Upper lobe of right lung (tissue), 1 donor: ENCODE measurements around the gene JARID2. TPM values are rescaled to one million over a fixed set of nuclear protein-coding genes. Genes with fewer than 3 reads are reported as not detected.

Experiments
- ATAC-seq: fragments of 200-7000 bp; cut with Tn5 transposase; one replicate; pipeline ENCODE4 v1.9.1; 2020; ENCODE audit warnings: mild to moderate bottlenecking, moderate library complexity
- DNase-seq: peaks from one replicate; pipeline ENCODE4 v3.0.0-alpha.2; 2020
- H3K27ac ChIP-seq: fragments of 200-600 bp; one replicate; pipeline ENCODE4 v1.8.0; 2022
- H3K27me3 ChIP-seq: fragments of 200-600 bp; one replicate; pipeline ENCODE4 v1.8.0; 2022; ENCODE audit warnings: mild to moderate bottlenecking
- H3K36me3 ChIP-seq: fragments of 200-600 bp; one replicate; pipeline ENCODE4 v1.8.0; 2022
- H3K4me1 ChIP-seq: fragments of 200-600 bp; one replicate; pipeline ENCODE4 v1.8.0; 2022
- H3K4me3 ChIP-seq: fragments of 200-600 bp; one replicate; pipeline ENCODE4 v1.8.0; 2022; ENCODE audit warnings: mild to moderate bottlenecking
- H3K9me3 ChIP-seq: fragments of 200-600 bp; one replicate; pipeline ENCODE4 v1.8.0; 2022
- intact Hi-C: fragments of 100-400 bp; cut with DNase I; formaldehyde crosslinking; loops from one replicate; pipeline ENCODE4 v1.11.0; 2022
- long read RNA-seq: library from polyadenylated mRNA; unstranded; transcript quantifications from one replicate; pipeline ENCODE4 v2.0.0, GENCODE V29; 2021
- total RNA-seq: library from RNA; stranded (reverse); fragmentation: NEBNext Ultra II Directional; extraction: Animal tissue kit (Norgen Biotek cat#: 25700); gene quantifications from one replicate; pipeline ENCODE4 v1.2.1, GENCODE V29; 2021
- TF ChIP-seq, protein P1 (sequence below): fragments of 200-600 bp; IDR thresholded peaks from one replicate; pipeline ENCODE4 v1.8.0; 2022; ENCODE audit warnings: antibody characterized with exemption
- donor health status: DM: no; HTN: yes; CAD: no; lungs with severe emphysema.

The JARID2 gene
- total RNA-seq: 15.1 TPM
- long read RNA-seq, full-length matches to known transcripts: 2 of 18 reads
- long read RNA-seq, partial matches to known transcripts: 1 of 18 reads
- long read RNA-seq, other reads (novel, unspliced or antisense): 15 of 18 reads

DNA sequence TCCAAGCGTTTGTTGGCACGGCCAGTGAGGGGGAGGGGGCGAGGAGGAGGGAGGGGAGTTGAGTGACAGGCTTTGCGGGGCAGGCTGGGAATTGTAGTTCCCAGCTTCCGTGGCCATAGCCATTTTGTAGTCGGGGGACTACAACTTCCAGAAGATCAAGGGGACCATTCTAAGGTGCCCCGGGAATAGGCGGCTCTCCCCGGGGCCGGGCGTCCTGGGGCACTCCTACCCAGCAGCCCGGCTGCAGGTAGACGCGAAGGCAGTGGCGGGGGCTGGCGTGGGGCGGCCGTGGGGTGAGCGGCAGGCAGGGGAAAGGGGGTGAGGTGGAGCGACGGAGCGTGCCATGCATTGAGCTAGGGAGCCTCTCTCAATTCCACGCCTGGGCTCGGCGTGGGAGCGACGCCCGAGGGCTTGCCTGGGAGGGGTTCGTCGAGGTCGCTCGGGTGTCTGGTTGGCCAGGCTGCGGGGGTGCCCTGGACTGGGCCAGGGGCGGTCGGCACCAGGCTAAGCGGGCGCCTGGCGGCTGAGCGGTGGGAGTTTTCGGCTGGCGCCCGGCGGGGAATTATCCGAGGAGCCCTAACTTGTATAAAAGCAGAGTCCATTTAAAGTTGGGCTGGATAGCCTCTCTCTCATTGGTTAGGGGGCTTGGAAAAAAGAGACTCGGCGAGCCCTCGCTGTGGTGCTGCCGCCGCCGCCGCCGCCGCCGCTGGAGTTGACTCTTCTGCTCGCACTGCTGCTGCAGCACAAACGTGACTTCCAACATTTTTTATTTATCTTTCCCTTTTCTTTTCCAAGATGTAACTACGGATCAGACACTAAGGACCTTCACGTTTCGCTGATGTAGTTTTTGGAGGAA is at the start of gene JARID2:
JARID2 (plus strand) TSS at position 709 of the 856 bp plus-strand sequence. CDS start 471 bp downstream, outside the sequence.
- peak; percentile 100 for DNase-seq
- Histone ChIP-seq H3K27ac (peak within 1 kb of the TSS; percentile 93), H3K36me3 (no peaks in the 10 kb centered on the region), H3K27me3 (no peaks in the 10 kb centered on the region), H3K4me3 (peak within 1 kb of the TSS; percentile 91), H3K9me3 (no peaks in the 10 kb centered on the region), H3K4me1 (peaks cover 21% of the 10 kb centered on the region)
- intact Hi-C loops: no loop called here
- peak; percentile 90 for ATAC-seq
- TF ChIP-seq, protein P1, sequence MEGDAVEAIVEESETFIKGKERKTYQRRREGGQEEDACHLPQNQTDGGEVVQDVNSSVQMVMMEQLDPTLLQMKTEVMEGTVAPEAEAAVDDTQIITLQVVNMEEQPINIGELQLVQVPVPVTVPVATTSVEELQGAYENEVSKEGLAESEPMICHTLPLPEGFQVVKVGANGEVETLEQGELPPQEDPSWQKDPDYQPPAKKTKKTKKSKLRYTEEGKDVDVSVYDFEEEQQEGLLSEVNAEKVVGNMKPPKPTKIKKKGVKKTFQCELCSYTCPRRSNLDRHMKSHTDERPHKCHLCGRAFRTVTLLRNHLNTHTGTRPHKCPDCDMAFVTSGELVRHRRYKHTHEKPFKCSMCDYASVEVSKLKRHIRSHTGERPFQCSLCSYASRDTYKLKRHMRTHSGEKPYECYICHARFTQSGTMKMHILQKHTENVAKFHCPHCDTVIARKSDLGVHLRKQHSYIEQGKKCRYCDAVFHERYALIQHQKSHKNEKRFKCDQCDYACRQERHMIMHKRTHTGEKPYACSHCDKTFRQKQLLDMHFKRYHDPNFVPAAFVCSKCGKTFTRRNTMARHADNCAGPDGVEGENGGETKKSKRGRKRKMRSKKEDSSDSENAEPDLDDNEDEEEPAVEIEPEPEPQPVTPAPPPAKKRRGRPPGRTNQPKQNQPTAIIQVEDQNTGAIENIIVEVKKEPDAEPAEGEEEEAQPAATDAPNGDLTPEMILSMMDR: no peak

DNA sequence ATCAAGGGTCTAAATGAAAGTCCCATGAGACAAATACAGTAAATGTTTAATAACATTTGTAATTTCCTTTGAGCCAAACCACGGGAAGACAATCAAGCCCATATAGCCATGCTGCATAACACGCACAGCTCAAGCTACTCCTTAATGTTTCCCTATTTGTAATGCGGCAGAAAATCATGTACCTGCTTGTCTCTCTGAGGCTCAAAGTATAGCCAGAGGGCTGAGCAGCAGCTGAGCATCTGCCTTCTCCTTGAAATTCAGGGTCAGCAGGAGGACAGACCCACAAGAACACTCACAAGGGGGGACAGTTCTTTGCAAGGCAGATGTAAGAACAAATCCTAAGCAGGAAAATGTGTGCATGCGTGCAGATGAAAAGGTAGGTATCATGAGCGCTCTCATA is 45.8 kb upstream of the JARID2 start:
- Histone ChIP-seq H3K27ac (no peak overlapping the region), H3K4me1 (no peaks in the 10 kb centered on the region), H3K4me3 (no peak overlapping the region), H3K36me3 (no peaks in the 10 kb centered on the region), H3K27me3 (no peaks in the 10 kb centered on the region), H3K9me3 (no peaks in the 10 kb centered on the region)
- TF ChIP-seq, protein P1: no peak
- intact Hi-C loops: no loop called here
- ATAC-seq: no peak
- no peak for DNase-seq

DNA sequence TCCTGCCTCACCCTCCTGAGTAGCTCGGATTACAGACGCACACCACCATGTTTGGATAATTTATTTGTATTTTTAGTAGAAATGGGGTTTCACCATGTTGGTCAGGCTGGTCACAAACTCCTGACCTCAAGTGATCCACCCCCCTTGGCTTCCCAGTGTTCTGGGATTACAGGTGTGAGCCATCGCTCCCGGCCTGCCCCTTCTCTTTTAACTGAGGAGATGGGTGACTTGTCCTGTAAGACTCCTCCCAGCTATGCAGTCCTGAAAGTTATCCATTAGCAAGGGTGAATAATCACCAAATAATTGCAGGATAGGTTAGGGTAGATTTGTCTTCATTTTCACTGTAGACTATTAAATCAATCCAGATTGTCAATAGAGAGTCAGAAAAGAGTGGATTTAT is 40.5 kb upstream of the JARID2 start:
- intact Hi-C loops: no loop called here
- Histone ChIP-seq H3K4me3 (no peak overlapping the region), H3K4me1 (no peaks in the 10 kb centered on the region), H3K36me3 (no peaks in the 10 kb centered on the region), H3K27ac (no peak overlapping the region), H3K9me3 (no peaks in the 10 kb centered on the region), H3K27me3 (no peaks in the 10 kb centered on the region)
- TF ChIP-seq, protein P1: no peak
- ATAC-seq: no peak
- no peak for DNase-seq

DNA sequence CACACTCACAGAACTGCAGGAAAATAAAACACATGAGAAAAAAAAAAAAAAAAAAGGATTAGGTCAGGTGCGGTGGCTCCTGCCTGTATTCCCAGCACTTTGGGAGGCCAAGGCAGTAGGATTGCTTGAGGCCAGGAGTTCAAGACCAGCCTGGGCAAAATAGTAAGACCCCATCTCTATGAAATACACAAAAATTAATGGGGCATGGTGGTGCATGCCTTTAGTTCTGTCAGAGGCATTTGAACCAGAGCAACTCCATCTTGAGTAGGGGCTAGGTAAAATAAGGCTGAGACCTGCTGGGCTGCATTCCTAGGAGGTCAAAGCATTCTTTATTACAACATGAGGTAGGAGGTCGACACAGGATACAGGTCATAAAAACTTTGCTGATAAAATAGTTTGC is 39.0 kb upstream of the JARID2 start:
- Histone ChIP-seq H3K9me3 (no peaks in the 10 kb centered on the region), H3K36me3 (no peaks in the 10 kb centered on the region), H3K27ac (no peak overlapping the region), H3K4me1 (no peaks in the 10 kb centered on the region), H3K27me3 (no peaks in the 10 kb centered on the region), H3K4me3 (no peak overlapping the region)
- intact Hi-C loops: no loop called here
- DNase-seq (no peak), ATAC-seq (no peak)
- TF ChIP-seq, protein P1: no peak

DNA sequence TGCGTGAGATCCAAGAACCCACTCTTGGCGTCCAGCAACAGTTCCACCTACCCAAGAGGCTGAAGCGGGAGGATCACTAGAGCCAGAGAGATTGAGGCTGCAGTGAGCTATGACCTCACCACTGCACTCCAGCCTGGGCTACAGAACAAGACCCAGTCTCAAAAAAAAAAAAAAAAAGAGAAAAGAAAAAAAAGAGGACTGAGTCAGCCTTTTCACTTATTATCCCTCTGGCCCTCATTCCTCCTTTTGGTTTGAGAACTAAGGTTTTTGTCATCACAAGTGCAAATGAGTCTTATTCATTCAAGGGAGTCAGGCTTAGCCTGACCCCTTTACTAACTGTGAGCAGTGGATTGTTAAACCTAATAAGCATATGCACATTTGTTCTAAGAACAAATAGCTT is 37.9 kb upstream of the JARID2 start:
- no peaks in the 10 kb centered on the region for H3K36me3 ChIP-seq
- no peaks in the 10 kb centered on the region for H3K4me1 ChIP-seq
- intact Hi-C loops: no loop called here
- no peak for DNase-seq
- ATAC-seq: no peak
- TF ChIP-seq, protein P1: no peak
- no peak overlapping the region for H3K4me3 ChIP-seq
- H3K27me3 ChIP-seq: no peaks in the 10 kb centered on the region
- no peaks in the 10 kb centered on the region for H3K9me3 ChIP-seq
- H3K27ac ChIP-seq: no peak overlapping the region
